ENCODE results near the gene SAYSD1.

SAYSD1 gene

GRCh38 chr6:39073471-39074355, 41.3 kb downstream of the SAYSD1 start:
- Histone ChIP-seq H3K9ac (ENCODE audit: low read length) (no peak overlapping the region), H3K9me2 (replicated peaks; ENCODE audit: insufficient read depth, low read length) (no peaks in the 10 kb centered on the region), H3K27ac (ENCODE audit: low read depth, low read length) (no peak overlapping the region), H4K20me1 (ENCODE audit: low read depth, low read length) (no peaks in the 10 kb centered on the region), H3K9me3 (ENCODE audit: insufficient read depth, low read length) (no peaks in the 10 kb centered on the region), H3K27me3 (ENCODE audit: low read length) (no peaks in the 10 kb centered on the region), H3F3A (ENCODE audit: insufficient read depth) (no peaks in the 10 kb centered on the region), H2AFZ (ENCODE audit: low read depth, low read length, severe bottlenecking) (no peak overlapping the region), H3K79me2 (ENCODE audit: insufficient read depth, low read length) (no peaks in the 10 kb centered on the region), H3K4me2 (ENCODE audit: low read depth, low read length, poor library complexity, severe bottlenecking) (no peak overlapping the region), H3K36me3 (ENCODE audit: low read length) (no peaks in the 10 kb centered on the region), H3K4me3 (ENCODE audit: insufficient read depth, low read length, poor library complexity, severe bottlenecking) (no peak overlapping the region)
- TF ChIP-seq EZH2phosphoT487 (conservative IDR thresholded peaks at IDR 0.05; ENCODE audit: low read length) = no peak
- TF ChIP-seq CTCF (IDR thresholded peaks at IDR 0.05; ENCODE audit: insufficient read depth, low read length, poor library complexity, severe bottlenecking) = no peak

- TF ChIP-seq CTCF (IDR thresholded peaks at IDR 0.05; ENCODE audit: insufficient read depth, low read length, poor library complexity, severe bottlenecking) (no peak), EZH2phosphoT487 (conservative IDR thresholded peaks at IDR 0.05; ENCODE audit: low read length) (no peak)
- Histone ChIP-seq H3K27me3 (ENCODE audit: low read length) (no peaks in the 10 kb centered on the region), H3K4me3 (ENCODE audit: insufficient read depth, low read length, poor library complexity, severe bottlenecking) (no peak overlapping the region), H3K9ac (ENCODE audit: low read length) (no peak overlapping the region), H3K79me2 (ENCODE audit: insufficient read depth, low read length) (no peaks in the 10 kb centered on the region), H3K27ac (ENCODE audit: low read depth, low read length) (no peak overlapping the region), H3K9me3 (ENCODE audit: insufficient read depth, low read length) (no peaks in the 10 kb centered on the region), H3K36me3 (ENCODE audit: low read length) (no peaks in the 10 kb centered on the region), H4K20me1 (ENCODE audit: low read depth, low read length) (no peaks in the 10 kb centered on the region), H3K4me2 (ENCODE audit: low read depth, low read length, poor library complexity, severe bottlenecking) (no peak overlapping the region), H3K9me2 (replicated peaks; ENCODE audit: insufficient read depth, low read length) (no peaks in the 10 kb centered on the region), H3F3A (ENCODE audit: insufficient read depth) (no peaks in the 10 kb centered on the region), H2AFZ (ENCODE audit: low read depth, low read length, severe bottlenecking) (no peak overlapping the region)
Measured at GRCh38 chr6:39072830-39073229, 42.2 kb downstream of the SAYSD1 start.

- Histone ChIP-seq H4K20me1 (ENCODE audit: low read depth, low read length) (no peaks in the 10 kb centered on the region), H3K9ac (ENCODE audit: low read length) (no peak overlapping the region), H2AFZ (ENCODE audit: low read depth, low read length, severe bottlenecking) (no peak overlapping the region), H3F3A (ENCODE audit: insufficient read depth) (no peaks in the 10 kb centered on the region), H3K79me2 (ENCODE audit: insufficient read depth, low read length) (no peaks in the 10 kb centered on the region), H3K9me3 (ENCODE audit: insufficient read depth, low read length) (no peaks in the 10 kb centered on the region), H3K27ac (ENCODE audit: low read depth, low read length) (no peak overlapping the region), H3K9me2 (replicated peaks; ENCODE audit: insufficient read depth, low read length) (no peaks in the 10 kb centered on the region), H3K4me2 (ENCODE audit: low read depth, low read length, poor library complexity, severe bottlenecking) (no peak overlapping the region), H3K36me3 (ENCODE audit: low read length) (no peaks in the 10 kb centered on the region), H3K27me3 (ENCODE audit: low read length) (no peaks in the 10 kb centered on the region), H3K4me3 (ENCODE audit: insufficient read depth, low read length, poor library complexity, severe bottlenecking) (no peak overlapping the region)
- TF ChIP-seq EZH2phosphoT487 (conservative IDR thresholded peaks at IDR 0.05; ENCODE audit: low read length) = no peak
- no peak for TF ChIP-seq CTCF (IDR thresholded peaks at IDR 0.05; ENCODE audit: insufficient read depth, low read length, poor library complexity, severe bottlenecking)
Measured at GRCh38 chr6:39068391-39068790, 46.6 kb downstream of the SAYSD1 start.
